NCI-H2227 (cell line): ENCODE data around the gene PRPF39.
"Not testable (repeated sequence)": the region's sequence is repeated elsewhere in the genome, so short reads cannot be mapped to it uniquely, and the experiment has no call there.

Source experiments
- DNase-seq: peaks from one replicate; lab custom pipeline; 2025; ENCODE audit not compliant: unreplicated experiment; lab: John Stamatoyannopoulos, UW

Gene PRPF39

GRCh38 chr14:45081096-45081495 is 2.8 kb upstream of the PRPF39 start:
- DNase-seq, result not testable (repeated sequence)

DNA sequence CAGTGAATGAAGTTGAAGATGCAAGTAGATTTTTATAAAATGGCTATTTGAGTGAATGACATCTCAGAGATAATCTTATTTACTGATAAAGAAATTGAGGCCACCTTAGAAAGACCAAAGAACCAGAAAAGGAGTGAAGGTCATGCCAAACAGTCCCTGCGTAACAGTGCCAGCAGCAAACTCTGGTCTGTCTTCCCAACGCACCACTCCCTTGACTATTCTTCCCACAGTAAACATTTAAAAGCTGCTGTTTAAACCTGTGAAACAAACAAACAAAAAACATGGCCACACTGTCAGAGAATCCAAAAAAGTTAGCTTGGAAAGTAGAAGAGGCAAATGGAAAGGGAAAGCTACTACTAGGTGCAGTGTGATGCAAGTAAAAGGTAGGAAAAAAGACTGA is 1.5 kb upstream of the PRPF39 start:
- no peak for DNase-seq

DNA sequence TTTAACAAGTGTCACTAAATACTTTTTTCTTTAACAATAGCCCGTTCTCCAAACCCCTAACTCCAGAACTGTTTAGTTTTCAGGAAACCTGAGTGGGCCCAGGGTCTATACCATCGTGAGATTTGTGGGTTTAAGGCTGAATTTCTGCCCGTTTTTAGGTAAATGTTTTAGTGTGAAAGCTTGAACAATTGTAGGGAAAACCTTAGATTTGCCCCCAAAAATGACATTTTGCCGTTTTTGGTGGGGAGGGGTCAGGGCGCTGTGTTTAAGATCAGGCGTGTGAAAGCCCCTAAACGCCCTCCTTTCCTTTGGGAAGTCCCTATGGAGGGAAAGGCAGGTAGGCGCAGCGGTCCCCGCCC is 320 bp upstream of the PRPF39 start:
- no peak for DNase-seq

- DNase-seq, result no peak
These were observed 1.0 kb downstream of the PRPF39 start for GRCh38 chr14:45084946-45085346.

- DNase-seq, result no peak
These were observed 5.9 kb downstream of the PRPF39 start for GRCh38 chr14:45089813-45090212.

- DNase-seq, result no peak
These were observed 7.8 kb downstream of the PRPF39 start for GRCh38 chr14:45091710-45092109.

- no peak for DNase-seq
These were observed 10.4 kb downstream of the PRPF39 start for GRCh38 chr14:45094275-45094674.

GRCh38 chr14:45095143-45095542 is 11.2 kb downstream of the PRPF39 start:
- no peak for DNase-seq

DNA sequence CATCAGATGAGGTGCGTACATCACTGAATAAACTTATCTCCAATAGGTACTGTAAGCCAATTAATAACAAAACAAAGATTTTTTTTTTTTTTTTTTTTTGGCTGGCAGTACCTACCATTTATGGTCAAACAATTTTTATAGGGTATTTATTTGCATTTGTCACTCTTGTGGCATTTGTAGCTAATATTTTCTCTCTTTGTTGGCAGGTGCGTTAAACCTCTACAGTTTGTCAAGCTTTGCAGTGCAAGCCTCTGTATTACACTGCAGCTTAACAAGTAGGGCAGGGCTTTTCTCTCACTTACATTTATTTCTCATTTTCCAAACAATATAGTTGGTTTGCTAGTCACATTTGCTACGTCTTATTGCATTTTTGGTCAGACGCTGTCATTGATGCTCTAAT is 12.3 kb downstream of the PRPF39 start:
- no peak for DNase-seq

DNA sequence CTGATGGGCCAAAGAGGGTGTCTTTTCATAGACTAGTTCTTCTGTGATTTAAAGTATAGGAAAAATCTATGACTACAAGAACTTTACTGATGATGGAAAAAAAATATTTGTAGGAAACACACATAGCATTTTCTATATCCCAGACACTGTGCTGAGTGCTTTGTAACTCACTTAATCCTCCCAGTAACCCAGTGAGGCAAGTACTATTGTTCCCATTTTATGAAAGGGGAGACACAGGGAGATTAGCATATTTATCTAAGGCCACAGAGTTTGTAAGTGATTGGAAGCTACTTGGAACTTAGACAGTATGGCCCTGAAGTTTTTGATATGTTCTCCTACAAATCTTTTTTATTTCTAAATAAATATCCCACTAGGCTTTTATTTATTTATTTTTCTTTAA is 19.9 kb downstream of the PRPF39 start:
- no peak for DNase-seq

DNA sequence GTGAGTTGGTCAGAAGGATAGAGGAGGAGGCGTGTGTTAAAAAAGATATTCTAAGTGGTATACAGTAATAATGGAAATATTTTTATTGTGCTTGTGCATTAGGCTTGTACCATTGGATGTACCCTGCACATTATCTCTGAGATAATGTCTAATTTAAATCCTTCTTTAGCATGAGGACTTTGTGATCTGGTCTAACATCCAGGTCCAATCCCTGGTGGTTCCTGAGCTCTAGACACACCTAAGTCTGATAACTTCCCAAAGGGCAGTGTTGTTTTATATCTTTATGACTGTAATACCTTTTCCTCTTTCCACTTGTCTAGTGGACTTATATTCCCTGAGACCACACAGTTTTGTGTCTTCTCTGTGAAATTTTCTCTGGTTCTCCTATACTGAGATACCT is 20.6 kb downstream of the PRPF39 start:
- DNase-seq, result no peak

GRCh38 chr14:45112896-45113781 is 29.2 kb downstream of the PRPF39 start:
- DNase-seq, result no peak

- DNase-seq, result no peak
These were observed 30.4 kb downstream of the PRPF39 start for GRCh38 chr14:45114327-45114726.

GRCh38 chr14:45118594-45118993 is 34.7 kb downstream of the PRPF39 start:
- no peak for DNase-seq

GRCh38 chr14:45120096-45120495 is 36.2 kb downstream of the PRPF39 start:
- no peak for DNase-seq

DNA sequence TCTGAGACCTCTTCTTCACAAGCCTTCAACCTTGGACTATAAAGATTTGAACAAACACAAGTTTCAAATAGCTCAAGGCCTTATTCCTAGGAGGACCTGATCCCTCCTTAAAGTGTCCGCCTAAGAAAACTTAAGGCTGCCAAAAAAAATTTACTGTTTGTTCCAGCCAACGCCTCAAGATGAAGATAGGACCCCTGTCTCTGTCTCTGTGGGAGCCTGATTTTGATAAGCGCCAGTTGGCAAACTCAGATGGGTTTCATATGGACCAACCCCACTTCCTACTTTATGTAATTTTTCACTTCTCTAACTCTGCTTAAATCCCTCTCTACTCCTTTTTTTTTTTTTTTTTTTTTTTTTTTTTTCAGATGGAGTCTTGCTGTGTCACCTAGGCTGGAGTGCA is 39.4 kb downstream of the PRPF39 start:
- no peak for DNase-seq

DNA sequence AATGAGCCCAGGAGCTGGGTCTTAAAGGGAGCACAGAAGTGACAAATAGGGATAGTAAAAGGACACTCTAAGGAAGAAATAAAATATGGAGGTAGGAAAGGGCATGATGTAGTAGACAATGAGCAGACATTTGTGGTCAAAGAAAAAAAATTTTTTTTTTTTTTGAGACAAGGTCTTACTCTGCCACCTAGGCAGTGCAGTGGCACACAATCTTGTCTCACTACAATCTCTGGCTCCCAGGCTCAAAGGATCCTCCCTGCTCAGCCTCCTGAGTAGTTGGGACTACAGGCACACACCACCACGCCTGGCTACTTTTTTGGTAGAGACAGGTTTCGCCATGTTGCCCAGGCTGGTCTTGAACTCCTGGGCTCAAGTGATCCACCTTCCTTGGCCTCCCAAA is 41.8 kb downstream of the PRPF39 start:
- no peak for DNase-seq

DNA sequence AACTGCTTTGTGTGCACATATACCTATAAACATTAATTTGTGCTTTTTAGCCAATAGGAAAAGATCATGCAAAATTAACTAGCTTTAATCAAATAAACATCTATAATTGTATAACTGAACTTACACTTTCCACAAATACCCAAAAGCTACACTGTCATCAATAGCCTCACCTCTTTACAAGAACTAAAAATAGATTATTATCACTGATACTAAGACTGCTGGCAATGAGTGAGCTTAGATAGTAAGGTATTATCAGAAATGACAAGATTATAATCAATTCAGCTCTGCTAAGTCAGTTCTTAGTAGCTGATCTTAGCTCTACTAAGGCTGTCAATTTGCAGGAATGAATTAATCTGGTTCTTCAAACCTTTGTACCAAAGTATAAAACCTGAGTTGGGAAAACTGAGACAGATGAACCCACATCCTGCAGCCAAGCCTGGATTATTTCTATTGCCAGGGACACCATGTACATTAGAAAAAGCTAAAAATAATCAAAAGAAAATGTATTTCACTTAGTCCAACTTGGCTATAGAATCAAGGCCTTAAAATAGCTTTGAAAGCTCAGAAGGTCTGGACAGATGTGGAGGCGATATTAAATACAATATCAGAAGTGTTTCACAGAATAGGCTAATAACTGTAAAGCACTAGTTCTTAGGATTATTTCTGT is 45.2 kb downstream of the PRPF39 start:
- no peak for DNase-seq

DNA sequence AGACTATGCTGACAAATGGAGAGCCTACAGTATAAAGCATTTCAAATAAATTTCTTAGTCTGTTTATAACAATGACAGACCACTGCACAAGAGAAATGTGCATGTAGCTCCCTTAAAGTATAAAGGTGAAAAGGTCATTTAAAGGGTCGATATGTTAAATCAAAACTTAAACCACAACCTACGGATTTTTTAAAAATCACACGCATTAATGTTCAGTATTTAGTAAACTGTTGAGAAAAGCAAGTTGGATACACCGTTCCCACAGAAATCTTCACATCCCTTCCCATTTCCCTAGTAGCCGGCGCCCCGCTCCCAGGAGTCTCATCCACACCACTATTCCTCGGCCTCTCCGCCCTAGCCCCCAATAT is 49.8 kb downstream of the PRPF39 start:
- DNase-seq, result no peak

- peak; percentile 98 for DNase-seq
These were observed 50.4 kb downstream of the PRPF39 start, which contains the start of gene FKBP3 for GRCh38 chr14:45134051-45134958. Gene FKBP3 (minus strand): TSS chr14:45134481. CDS start chr14:45134456, 25 bp downstream.

DNA sequence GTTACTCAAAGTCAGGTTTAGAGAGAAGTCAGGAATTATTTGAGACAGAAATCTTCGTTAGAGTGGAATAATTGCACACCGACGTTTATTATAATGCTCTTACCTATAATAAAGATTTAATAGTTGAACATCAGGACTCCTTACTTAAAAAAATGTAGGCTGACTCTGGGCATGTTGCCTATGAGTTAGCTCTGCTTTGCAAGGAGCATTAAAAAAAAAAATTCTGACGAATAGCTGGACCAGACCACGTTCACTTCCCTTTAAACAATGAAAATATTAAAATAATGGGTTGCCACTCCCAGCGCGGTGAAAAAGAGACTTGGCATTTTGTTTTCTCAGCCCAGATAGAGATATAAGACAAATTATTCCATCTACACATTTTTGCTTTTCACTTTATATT is 51.2 kb downstream of the PRPF39 start:
- no peak for DNase-seq
